HG02970 (cell line): ENCODE data around the gene TLR8.

Experiments
- ATAC-seq: cut with Tn5 transposase; IDR thresholded peaks from one replicate; pipeline ENCODE4 v1.9.1; 2021; ENCODE audit warnings: mild to moderate bottlenecking, moderate library complexity, moderate number of reproducible peaks; ENCODE audit not compliant: unreplicated experiment, low FRiP score

Gene TLR8

GRCh38 chrX:12906046-12906761 lies at the start of gene TLR8:
TLR8 (plus strand) TSS chrX:12906620; CDS start chrX:12906707, 87 bp downstream.
- no peak for ATAC-seq

- no peak for ATAC-seq
Observed at GRCh38 chrX:12865359-12865758, 41.1 kb upstream of the TLR8 start.

- ATAC-seq, result no peak
Observed at GRCh38 chrX:12866451-12867377, 39.7 kb upstream of the TLR8 start, which contains the start of gene TLR7. TLR7 (plus strand) TSS chrX:12867072; CDS start chrX:12867579, 507 bp downstream.

- no peak for ATAC-seq
Observed at GRCh38 chrX:12867685-12868084, 38.7 kb upstream of the TLR8 start.

- ATAC-seq, result no peak
Observed at GRCh38 chrX:12868747-12869146, 37.7 kb upstream of the TLR8 start.

GRCh38 chrX:12871257-12871656 lies 35.2 kb upstream of the TLR8 start:
- ATAC-seq, result no peak

GRCh38 chrX:12872741-12873140 lies 33.7 kb upstream of the TLR8 start:
- no peak for ATAC-seq

GRCh38 chrX:12874581-12874980 lies 31.8 kb upstream of the TLR8 start:
- no peak for ATAC-seq

- no peak for ATAC-seq
Observed at GRCh38 chrX:12877386-12877785, 29.0 kb upstream of the TLR8 start.

- ATAC-seq, result no peak
Observed at GRCh38 chrX:12878536-12878935, 27.9 kb upstream of the TLR8 start.

GRCh38 chrX:12881914-12882313 lies 24.5 kb upstream of the TLR8 start:
- no peak for ATAC-seq

GRCh38 chrX:12885508-12885907 lies 20.9 kb upstream of the TLR8 start:
- ATAC-seq, result no peak

- ATAC-seq, result no peak
Observed at GRCh38 chrX:12886545-12886944, 19.9 kb upstream of the TLR8 start.

GRCh38 chrX:12887141-12887540 lies 19.3 kb upstream of the TLR8 start:
- no peak for ATAC-seq

- ATAC-seq, result no peak
Observed at GRCh38 chrX:12887767-12888166, 18.7 kb upstream of the TLR8 start.

GRCh38 chrX:12890467-12890866 lies 16.0 kb upstream of the TLR8 start:
- no peak for ATAC-seq

- no peak for ATAC-seq
Observed at GRCh38 chrX:12891171-12891570, 15.2 kb upstream of the TLR8 start.

- ATAC-seq, result no peak
Observed at GRCh38 chrX:12891915-12892506, 14.4 kb upstream of the TLR8 start.

- no peak for ATAC-seq
Observed at GRCh38 chrX:12892716-12893115, 13.7 kb upstream of the TLR8 start.

GRCh38 chrX:12894074-12895030 lies 12.1 kb upstream of the TLR8 start:
- no peak for ATAC-seq
